Stimulated activated CD8-positive, alpha-beta memory T cell treated with anti-CD3 and anti-CD28 coated beads, Interleukin-15, amount 100 ng/mL, for 48 hours (primary cell): ENCODE data around the gene PFDN2.

Experiments used
- DNase-seq, 2 donors: peaks; one replicate each; pipeline ENCODE4 v3.0.0-alpha.2; 2020; ENCODE audit warnings: low read depth in 2 of 2

PFDN2 gene

GRCh38 chr1:161099090-161099802 is 18.6 kb downstream of the PFDN2 start:
- DNase-seq = no peak

GRCh38 chr1:161098210-161099068 is 19.4 kb downstream of the PFDN2 start, which contains the start of gene KLHDC9:
TSS of gene KLHDC9 (plus strand) at chr1:161098361. CDS start at chr1:161098536, 175 bp downstream.
- peak; percentile 71 to 75 for DNase-seq

GRCh38 chr1:161096530-161096929 is 21.3 kb downstream of the PFDN2 start:
- DNase-seq = no peak

DNA sequence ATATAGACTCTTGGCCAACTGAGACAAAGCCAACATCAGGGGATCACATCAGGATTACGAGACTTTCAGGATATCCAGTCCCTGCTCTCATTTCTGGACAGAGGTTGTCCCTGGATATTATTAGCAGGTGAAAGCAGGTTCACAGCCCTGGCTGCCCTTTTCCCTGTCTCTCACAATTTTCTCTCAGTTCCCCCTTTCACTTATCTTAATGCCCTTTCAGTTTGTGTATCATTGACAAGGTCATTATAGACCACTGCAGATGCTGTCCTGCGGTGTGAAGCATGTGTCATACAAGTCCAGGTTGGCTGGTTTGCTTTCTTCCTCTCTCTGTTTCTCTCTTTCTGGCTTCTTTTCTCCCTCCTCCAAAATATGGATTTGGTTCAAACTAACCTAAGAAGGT is 21.8 kb downstream of the PFDN2 start:
- DNase-seq = no peak

DNA sequence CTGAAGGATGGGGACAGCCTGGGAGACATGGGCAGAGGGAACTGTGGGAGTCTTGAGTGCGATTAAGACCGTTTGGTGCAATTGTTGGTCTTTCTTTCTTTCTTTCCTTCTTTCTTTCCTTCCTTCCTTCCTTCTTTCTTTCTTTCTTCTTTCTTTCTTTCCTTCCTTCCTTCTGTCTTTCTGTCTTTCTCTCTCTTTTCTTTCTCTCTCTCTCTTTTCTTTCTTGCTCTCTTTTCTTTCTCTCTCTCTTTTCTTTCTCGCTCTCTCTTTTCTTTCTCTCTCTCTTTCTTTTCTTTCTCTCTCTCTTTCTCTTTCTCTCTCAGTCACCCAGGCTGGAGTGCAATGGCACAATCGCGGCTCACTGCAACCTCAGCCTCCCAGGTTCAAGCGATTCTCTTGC is 22.6 kb downstream of the PFDN2 start:
- DNase-seq = no peak

DNA sequence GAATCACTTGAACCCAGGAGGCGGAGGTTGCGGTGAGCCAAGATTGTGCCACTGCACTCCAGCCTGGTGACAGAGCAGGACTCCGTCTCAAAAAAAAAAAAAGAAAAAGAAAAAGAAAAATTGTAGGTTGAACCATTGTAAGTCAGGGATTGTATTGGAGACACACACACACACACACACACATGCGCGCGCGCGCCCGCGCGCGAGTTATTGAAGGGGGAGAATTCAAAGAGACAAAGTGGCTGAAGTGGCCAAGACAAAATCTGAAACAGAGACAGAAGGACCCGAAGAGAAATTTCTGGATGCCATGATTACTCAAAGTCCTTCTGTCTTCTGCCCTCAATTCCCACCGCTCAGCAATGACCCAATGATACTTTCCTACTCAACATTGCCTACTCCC is 23.4 kb downstream of the PFDN2 start:
- no peak for DNase-seq

GRCh38 chr1:161092621-161093028 is 25.2 kb downstream of the PFDN2 start:
- DNase-seq = peak in 1 of 2 donors; percentile 33

DNA sequence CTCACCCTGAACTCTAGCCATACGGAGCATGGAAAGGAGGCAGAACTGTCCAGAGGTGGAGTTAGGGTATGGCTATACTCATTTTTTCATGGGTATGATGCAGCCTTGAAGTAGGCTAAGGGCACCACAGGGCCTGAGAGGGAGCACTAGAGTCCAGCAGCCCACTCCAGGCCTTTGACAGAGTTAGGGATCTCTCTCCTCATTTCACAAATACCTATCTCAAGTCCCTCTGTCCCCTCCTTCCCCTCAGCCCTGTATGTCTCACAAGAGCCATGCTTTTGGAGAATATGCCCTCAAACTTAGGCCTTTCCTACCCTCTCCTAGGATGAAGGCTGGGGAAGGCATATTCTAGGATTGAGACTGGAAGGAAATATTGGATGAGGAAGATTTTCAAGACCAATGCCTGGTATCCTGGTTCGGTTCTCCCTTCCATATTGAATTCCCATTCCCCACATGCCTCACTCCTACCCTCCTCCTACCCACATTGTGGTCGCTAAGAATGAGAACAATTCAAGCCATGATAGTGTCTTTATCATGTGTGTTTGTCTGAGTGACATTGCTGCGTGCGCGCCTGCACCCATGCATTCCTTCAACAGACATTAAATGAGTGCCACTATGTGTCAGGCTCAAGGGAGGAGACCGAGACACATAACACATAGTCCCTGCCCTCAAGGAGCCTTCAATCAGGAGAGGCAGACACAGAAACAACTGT is 25.9 kb downstream of the PFDN2 start:
- no peak for DNase-seq

DNA sequence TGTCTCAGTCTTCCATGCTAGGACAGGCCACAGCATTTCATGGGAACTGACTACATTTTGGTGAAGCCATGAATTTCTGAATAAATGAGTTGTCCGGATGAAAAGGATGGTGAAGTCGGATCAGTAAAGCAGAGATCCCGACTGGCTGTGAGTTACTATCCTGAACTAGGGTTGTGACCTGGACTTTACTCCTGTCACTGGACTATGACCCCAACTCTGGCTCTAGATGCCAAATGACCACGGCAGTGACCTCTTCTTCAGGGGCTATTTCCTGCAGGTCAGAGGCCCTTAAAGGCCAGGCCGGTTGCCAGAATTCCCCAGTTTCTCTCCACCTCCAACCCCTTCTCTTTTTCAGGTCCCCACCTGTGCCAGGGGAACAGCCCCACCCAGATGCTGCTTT is 26.7 kb downstream of the PFDN2 start:
- DNase-seq = no peak

GRCh38 chr1:161090617-161091016 is 27.2 kb downstream of the PFDN2 start:
- DNase-seq = no peak

DNA sequence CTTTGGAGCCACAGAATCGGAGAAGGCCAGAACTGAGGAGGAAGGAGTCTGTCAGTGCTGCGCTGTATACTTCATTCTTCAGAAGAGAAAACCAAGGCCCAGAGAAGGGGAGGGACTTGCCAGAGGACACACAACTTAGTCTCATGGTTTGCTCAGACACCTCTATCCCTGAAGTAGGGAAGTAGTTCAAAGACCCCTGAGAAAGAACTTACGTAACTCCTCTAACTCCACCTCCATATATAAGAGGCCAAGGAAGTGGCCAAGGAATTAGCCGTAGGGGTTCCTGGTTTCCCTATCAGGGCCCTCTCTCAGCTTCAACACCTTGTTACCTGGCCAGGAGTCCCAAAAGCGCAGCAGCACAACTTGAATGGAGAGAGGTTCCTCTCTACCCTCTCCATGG is 27.9 kb downstream of the PFDN2 start:
- no peak for DNase-seq

GRCh38 chr1:161089251-161089924 is 28.4 kb downstream of the PFDN2 start, which contains the start of gene NECTIN4:
TSS of gene NECTIN4 (minus strand) at chr1:161089558. CDS start at chr1:161089296, 262 bp downstream.
- DNase-seq = no peak

DNA sequence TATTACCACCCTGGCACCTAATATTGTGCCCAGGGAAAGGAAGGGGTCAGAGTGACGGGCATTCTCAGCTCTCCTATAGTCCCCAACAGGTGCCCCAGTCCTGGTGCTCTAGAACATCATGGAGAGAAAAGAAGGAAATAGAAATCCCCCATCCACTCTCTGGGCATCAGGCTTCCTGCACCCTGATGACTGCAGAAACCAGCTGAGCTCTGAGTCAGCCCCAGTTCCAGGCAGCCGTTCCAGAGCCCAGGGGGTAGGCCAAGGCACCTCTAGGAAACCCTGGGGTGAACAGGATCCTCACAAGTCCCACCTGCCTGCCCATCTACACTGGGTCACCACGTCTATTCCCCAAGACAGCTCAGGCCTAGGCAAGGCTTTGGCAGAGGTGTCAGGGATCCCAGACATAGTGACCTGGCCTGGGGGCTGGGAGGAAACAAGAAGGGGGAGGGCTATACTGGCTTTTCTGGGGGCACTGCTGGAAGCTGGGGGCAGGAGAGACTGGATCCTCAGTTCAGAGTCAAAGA is 29.2 kb downstream of the PFDN2 start:
- DNase-seq = no peak

GRCh38 chr1:161086457-161086856 is 31.4 kb downstream of the PFDN2 start:
- DNase-seq = no peak

GRCh38 chr1:161085165-161085564 is 32.7 kb downstream of the PFDN2 start:
- DNase-seq = no peak

GRCh38 chr1:161084597-161084988 is 33.2 kb downstream of the PFDN2 start:
- DNase-seq = no peak

DNA sequence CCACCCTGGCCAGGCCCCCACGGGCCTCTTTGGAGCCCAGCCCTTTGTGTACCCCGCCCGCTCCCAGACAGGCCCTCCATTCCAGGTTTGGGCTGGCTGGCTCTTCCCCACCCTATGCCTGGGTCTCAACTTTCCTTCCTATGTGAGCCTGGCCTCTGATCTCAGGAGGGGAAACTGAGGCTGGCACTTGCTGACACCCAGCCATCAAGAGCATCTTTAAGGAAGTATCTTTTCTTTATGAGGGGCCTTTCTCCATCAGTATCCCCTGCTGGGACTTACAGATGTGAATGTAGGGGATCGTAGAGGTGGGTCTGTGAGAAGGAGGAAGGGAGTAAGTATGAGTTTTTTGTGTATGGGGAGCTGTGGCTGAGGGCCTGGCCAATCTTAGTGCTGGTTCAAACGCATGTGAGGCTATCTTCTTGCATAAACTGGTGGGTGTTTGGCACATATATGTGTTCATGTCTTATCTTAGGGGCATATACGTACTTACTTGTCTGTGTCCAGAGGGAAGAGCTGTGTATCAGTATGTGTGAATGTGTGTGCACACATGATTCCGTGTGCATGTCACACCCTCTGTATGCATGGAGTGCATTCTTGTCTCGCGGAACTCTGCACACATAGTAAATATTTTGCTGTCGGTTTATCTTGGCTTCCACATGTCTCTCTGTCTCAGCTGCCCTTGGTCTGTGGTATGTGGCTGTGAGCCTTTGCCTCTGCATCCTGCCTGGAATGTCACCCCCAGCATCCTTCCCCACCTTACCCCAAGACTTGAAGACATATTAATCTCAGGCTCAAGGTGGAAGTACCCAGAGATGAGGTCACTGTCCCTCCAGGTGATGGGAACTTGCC is 33.9 kb downstream of the PFDN2 start:
- DNase-seq = no peak

DNA sequence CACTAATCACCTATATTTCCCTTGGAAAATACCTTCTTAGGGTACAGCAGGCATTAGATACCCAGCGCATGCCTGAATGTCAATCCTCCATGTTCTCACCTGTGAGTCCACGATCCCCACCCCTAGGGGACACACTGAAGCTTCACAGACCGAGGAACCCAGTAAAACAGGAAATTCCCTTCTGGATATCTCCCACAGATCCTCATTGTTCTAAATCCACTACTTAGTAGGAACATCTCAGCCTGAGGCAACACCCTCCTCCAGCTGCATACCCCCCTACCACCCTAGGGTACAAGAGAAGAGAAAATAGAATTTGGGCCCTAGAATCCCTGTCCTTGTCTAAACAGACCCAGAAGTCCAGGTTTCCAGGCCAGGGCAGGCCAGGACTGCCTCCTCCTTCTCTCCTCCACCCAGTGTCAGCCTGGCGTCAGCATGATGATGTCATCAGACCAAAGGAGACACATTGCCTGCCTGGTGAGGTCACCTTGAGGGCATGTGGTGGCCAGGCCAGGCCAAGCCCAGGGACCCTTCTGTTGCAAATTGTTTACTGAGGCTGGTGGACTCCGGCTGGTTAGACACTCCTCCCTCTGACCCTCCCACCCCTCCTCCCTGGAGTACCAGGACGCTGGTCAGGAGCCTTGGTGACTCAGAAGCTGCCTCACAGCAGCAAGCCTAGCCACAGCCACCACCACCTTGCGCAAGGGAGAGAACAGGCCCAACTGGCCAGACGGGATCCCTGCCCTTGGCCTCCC is 34.7 kb downstream of the PFDN2 start:
- DNase-seq = no peak

DNA sequence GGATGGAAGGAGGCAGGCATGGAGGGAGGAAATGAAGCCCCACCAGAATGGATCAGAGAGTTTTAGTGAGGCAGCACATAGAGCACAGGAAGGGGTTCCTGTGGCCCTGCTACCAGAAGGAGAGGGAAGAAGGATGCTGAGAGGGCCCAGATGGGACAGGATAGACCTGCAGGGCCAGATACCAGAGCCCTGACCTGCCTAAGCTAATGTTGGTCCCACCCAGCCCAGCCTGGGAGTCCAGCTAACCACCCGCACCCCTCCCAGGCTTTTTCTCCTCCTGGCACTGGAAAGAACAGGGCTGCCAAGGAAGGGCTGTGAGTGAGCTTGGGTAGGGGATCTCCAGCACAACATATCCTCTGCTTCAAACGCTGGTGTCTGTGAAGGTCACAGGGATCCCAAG is 35.4 kb downstream of the PFDN2 start:
- no peak for DNase-seq

GRCh38 chr1:161081519-161081918 is 36.3 kb downstream of the PFDN2 start:
- DNase-seq = no peak
